HepG2 (cell line): Measurements from ENCODE around the gene KRTAP5-6. TPM values are rescaled to one million over a fixed set of nuclear protein-coding genes. Genes with fewer than 3 reads are reported as not detected.

Experiments used
- AKAP8 ChIP-seq: sonication (generic); formaldehyde crosslinking; IDR thresholded peaks from 2 replicates; pipeline ENCODE4 v1.5.1; 2020; ENCODE audit warnings: mild to moderate bottlenecking, missing genetic modification reagents
- CAMTA2 ChIP-seq: sonication (generic); formaldehyde crosslinking; IDR thresholded peaks from 2 replicates; pipeline ENCODE4 v1.4.0; 2020; ENCODE audit warnings: mild to moderate bottlenecking, missing genetic modification reagents, borderline replicate concordance
- FOXJ3 ChIP-seq: sonication (generic); formaldehyde crosslinking; IDR thresholded peaks from 2 replicates; pipeline ENCODE4 v1.4.0; 2020; ENCODE audit warnings: missing genetic modification reagents, mild to moderate bottlenecking, borderline replicate concordance
- FOXP4 ChIP-seq: sonication (generic); formaldehyde crosslinking; IDR thresholded peaks from 2 replicates; pipeline ENCODE4 v1.4.0; 2020; ENCODE audit warnings: missing genetic modification reagents
- KDM1A ChIP-seq: IDR thresholded peaks from 2 replicates; pipeline ENCODE4 v1.6.1; 2016; ENCODE audit warnings: missing compliant biosample characterization
- KDM3A ChIP-seq: IDR thresholded peaks from 2 replicates; pipeline ENCODE4 v1.6.1; 2018; ENCODE audit warnings: low read depth, missing compliant biosample characterization
- MEF2D ChIP-seq: sonication (generic); formaldehyde crosslinking; IDR thresholded peaks from 2 replicates; pipeline ENCODE4 v1.5.1; 2020; ENCODE audit warnings: mild to moderate bottlenecking, missing genetic modification reagents
- NR2F6 ChIP-seq, 2 experiments: IDR thresholded peaks; 2 replicates each; pipeline ENCODE4 v1.6.1; 2016; ENCODE audit warnings: antibody characterized with exemption in 1 of 2, mild to moderate bottlenecking in 1 of 2
- NR3C1 ChIP-seq: sonication (generic); formaldehyde crosslinking; IDR thresholded peaks from 2 replicates; pipeline ENCODE4 v1.4.0; 2020; ENCODE audit warnings: missing genetic modification reagents
- PRDM10 ChIP-seq: sonication (generic); formaldehyde crosslinking; IDR thresholded peaks from 2 replicates; pipeline ENCODE4 v1.4.0; 2020; ENCODE audit warnings: low read depth, missing genetic modification reagents
- RARG ChIP-seq: sonication (generic); formaldehyde crosslinking; IDR thresholded peaks from 2 replicates; pipeline ENCODE4 v1.4.0; 2020; ENCODE audit warnings: low read depth, mild to moderate bottlenecking, missing genetic modification reagents
- RFX3 ChIP-seq: IDR thresholded peaks from 2 replicates; pipeline ENCODE4 v1.6.1; 2016; ENCODE audit warnings: missing biosample characterization, missing genetic modification reagents
- TCF7L2 ChIP-seq: IDR thresholded peaks from 2 replicates; pipeline ENCODE4 v1.6.1; 2011; ENCODE audit warnings: mild to moderate bottlenecking, low read depth, low read length, moderate library complexity
- ZBTB42 ChIP-seq: sonication (generic); formaldehyde crosslinking; IDR thresholded peaks from 2 replicates; pipeline ENCODE4 v1.5.0; 2020; ENCODE audit warnings: mild to moderate bottlenecking, missing genetic modification reagents
- ZFP36L1 ChIP-seq: sonication (generic); formaldehyde crosslinking; IDR thresholded peaks from 2 replicates; pipeline ENCODE4 v1.8.0; 2022; ENCODE audit warnings: mild to moderate bottlenecking, missing genetic modification reagents, moderate library complexity
- ZFP90 ChIP-seq: sonication (generic); formaldehyde crosslinking; IDR thresholded peaks from 2 replicates; pipeline ENCODE4 v1.8.0; 2022; ENCODE audit warnings: missing genetic modification reagents, mild to moderate bottlenecking, inconsistent platforms, borderline replicate concordance
- ZIK1 ChIP-seq: sonication (generic); formaldehyde crosslinking; IDR thresholded peaks from 2 replicates; pipeline ENCODE4 v1.5.0; 2020; ENCODE audit warnings: mild to moderate bottlenecking, low read depth, missing genetic modification reagents, borderline replicate concordance
- ZNF253 ChIP-seq: sonication (generic); formaldehyde crosslinking; IDR thresholded peaks from 2 replicates; pipeline ENCODE4 v1.8.0; 2022; ENCODE audit warnings: mild to moderate bottlenecking, missing genetic modification reagents, borderline replicate concordance
- ZNF562 ChIP-seq: sonication (generic); formaldehyde crosslinking; IDR thresholded peaks from 2 replicates; pipeline ENCODE4 v1.8.0; 2022; ENCODE audit warnings: missing genetic modification reagents, borderline replicate concordance
- ZNF704 ChIP-seq: sonication (generic); formaldehyde crosslinking; IDR thresholded peaks from 2 replicates; pipeline ENCODE4 v1.8.1; 2023; ENCODE audit warnings: mild to moderate bottlenecking, inconsistent platforms, moderate library complexity, missing genetic modification reagents, borderline replicate concordance
- ZNF776 ChIP-seq: sonication (generic); formaldehyde crosslinking; IDR thresholded peaks from 2 replicates; pipeline ENCODE4 v1.4.0; 2020; ENCODE audit warnings: mild to moderate bottlenecking, missing genetic modification reagents
- ZNF839 ChIP-seq: sonication (generic); formaldehyde crosslinking; IDR thresholded peaks from 2 replicates; pipeline ENCODE4 v1.4.0; 2020; ENCODE audit warnings: missing genetic modification reagents, mild to moderate bottlenecking, borderline replicate concordance
- polyA plus RNA-seq, 8 experiments: library from polyadenylated mRNA; depleted of rRNA in 3 of 8; stranded (reverse) in 7 of 8; unstranded in 1 of 8; fragments of >200 nt; fragmentation: Illumina TruSeq in 4 of 8; extraction: Trizol in 4 of 8; gene quantifications; 2 replicates each; pipeline versions ENCODE4 v1.2.1 to v1.2.3, GENCODE V29; 2011 to 2016; ENCODE audit warnings: low read depth in 4 of 8, missing spikeins in 1 of 8, mixed read lengths in 1 of 8; ENCODE audit not compliant: insufficient read depth in 1 of 8
- total RNA-seq, 5 experiments: library from RNA; depleted of rRNA; stranded (reverse); fragments of >200 nt; fragmentation: Illumina TruSeq; extraction: Trizol; gene quantifications; 2 replicates each; pipeline ENCODE4 v1.2.3, GENCODE V29; 2016; ENCODE audit warnings: low read depth in 1 of 5

The KRTAP5-6 gene
- total and polyA plus RNA-seq, 2 of the 13 experiments (the other 11 are each of a cell fraction or from before 2014, with no cell fraction given) = not detected

- TF ChIP-seq RFX3 (CRISPR knock-in tag) (peak; percentile 38; the same call in 1 of the 2 replicates), NR2F6 (IDR thresholded peaks at IDR 0.05) (peak; percentile 92), NR2F6 (CRISPR knock-in tag; IDR thresholded peaks at IDR 0.05) (peak; percentile 87), ZNF839 (CRISPR knock-in tag) (0 out of 2 replicates have a peak, but pooled peaks have one; percentile 26), ZIK1 (no peak), ZBTB42 (CRISPR knock-in tag) (peak; percentile 76), AKAP8 (CRISPR knock-in tag) (0 out of 2 replicates have a peak, but pooled peaks have one; percentile 61), PRDM10 (no peak; the same call in 1 of the 2 replicates), ZFP90 (CRISPR knock-in tag) (peak; percentile 90; the same call in 1 of the 2 replicates), FOXJ3 (CRISPR knock-in tag) (peak; percentile 99), ZNF776 (CRISPR knock-in tag) (peak; percentile 17; the same call in 1 of the 2 replicates), RARG (CRISPR knock-in tag) (0 out of 2 replicates have a peak, but pooled peaks have one; percentile 36), CAMTA2 (CRISPR knock-in tag) (no peak), MEF2D (CRISPR knock-in tag) (peak; percentile 76), KDM3A (CRISPR knock-in tag) (peak; percentile 84), KDM1A (CRISPR knock-in tag) (no peak; the same call in 1 of the 2 replicates), FOXP4 (CRISPR knock-in tag) (peak; percentile 96), NR3C1 (CRISPR knock-in tag) (no peak), ZNF704 (CRISPR knock-in tag) (no peak), ZNF562 (CRISPR knock-in tag) (no peak), ZFP36L1 (CRISPR knock-in tag) (peak; percentile 79; the same call in 1 of the 2 replicates), ZNF253 (no peak; the same call in 1 of the 2 replicates), TCF7L2 (peak; percentile 69; the same call in 1 of the 2 replicates)
Observed at GRCh38 chr11:1691026-1691877, 5.7 kb upstream of the KRTAP5-6 start (continued).
